ENCODE results near the gene ARID5B. TPM values are rescaled to one million over a fixed set of nuclear protein-coding genes. Genes with fewer than 3 reads are reported as not detected.

The ARID5B gene
- polyA plus RNA-seq, 3 donors, result 1.00 to 2.5 (median 1.5) TPM

DNA sequence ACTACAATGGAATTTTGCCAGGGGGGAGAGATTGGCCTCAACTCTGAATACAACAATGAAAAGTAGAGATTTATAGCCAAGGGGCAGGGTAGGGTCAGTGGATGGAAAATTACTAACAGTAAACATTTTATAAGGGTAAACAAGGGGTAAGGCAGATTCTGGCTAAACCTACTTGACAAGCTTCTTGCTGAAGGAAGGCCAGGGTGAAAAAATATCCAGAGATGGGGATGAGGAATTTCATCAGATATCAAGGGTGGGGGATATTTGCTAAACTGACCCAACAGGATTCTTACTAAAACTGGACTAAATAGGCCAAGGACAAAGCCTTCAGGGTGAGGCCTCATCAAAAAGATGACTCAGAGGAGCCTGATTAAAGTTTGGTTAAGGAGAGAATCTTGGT lies 210.8 kb downstream of the ARID5B start:
- Mint-ChIP-seq H3K4me1 (peaks cover 34% of the 10 kb centered on the region), H3K27me3 (ENCODE audit: low read depth in 3 of 3) (peaks cover 0 to 6% (median 0%) of the 10 kb centered on the region in 3 donors), H3K27ac (no peak overlapping the region), H3K4me3 (no peak overlapping the region), H3K9me3 (peaks cover 0 to 2% (median 0%) of the 10 kb centered on the region in 7 donors), H3K36me3 (no peaks in the 10 kb centered on the region)
- no peaks in the 10 kb centered on the region for H4K20me1 ChIP-seq (ENCODE audit: insufficient read depth, low read length)
- no peaks in the 10 kb centered on the region for H3K9me3 ChIP-seq (replicated peaks in 1 of 2; ENCODE audit: control insufficient read depth in 1 of 2, insufficient read depth in 1 of 2, low read length in 2 of 2)
- no peak overlapping the region for H3K4me2 ChIP-seq (replicated peaks; ENCODE audit: extremely low read depth, low read length, poor library complexity, severe bottlenecking)
- intact Hi-C loops (cut with micrococcal nuclease), result no loop called here
- H2AFZ ChIP-seq (ENCODE audit: insufficient read depth, low read depth, low read length, poor library complexity, severe bottlenecking), result no peak overlapping the region
- TF ChIP-seq CTCF (IDR thresholded peaks at IDR 0.05), result no peak
- H3K27ac ChIP-seq (ENCODE audit: low read depth in 1 of 2, low read length in 2 of 2), result no peak overlapping the region
- H3K9ac ChIP-seq (ENCODE audit: insufficient read depth, low read length, poor library complexity, severe bottlenecking), result no peak overlapping the region
- H3K4me1 ChIP-seq (ENCODE audit: control insufficient read depth in 1 of 2, insufficient read depth in 2 of 2, low read length in 2 of 2), result peaks cover 35 to 41% of the 10 kb centered on the region in 2 donors
- no peak overlapping the region for H3K4me3 ChIP-seq (replicated peaks in 1 of 3; ENCODE audit: low read depth in 2 of 3, low read length in 3 of 3)
- DNase-seq, result no peak
- no peaks in the 10 kb centered on the region for H3K27me3 ChIP-seq (ENCODE audit: control insufficient read depth in 2 of 2, insufficient read depth in 2 of 2, low read length in 2 of 2)
- no peaks in the 10 kb centered on the region for H3K79me2 ChIP-seq (ENCODE audit: insufficient read depth, low read length)
- H3K36me3 ChIP-seq (replicated peaks in 1 of 2; ENCODE audit: control insufficient read depth in 1 of 2, insufficient read depth in 2 of 2, low read length in 2 of 2), result no peaks in the 10 kb centered on the region

DNA sequence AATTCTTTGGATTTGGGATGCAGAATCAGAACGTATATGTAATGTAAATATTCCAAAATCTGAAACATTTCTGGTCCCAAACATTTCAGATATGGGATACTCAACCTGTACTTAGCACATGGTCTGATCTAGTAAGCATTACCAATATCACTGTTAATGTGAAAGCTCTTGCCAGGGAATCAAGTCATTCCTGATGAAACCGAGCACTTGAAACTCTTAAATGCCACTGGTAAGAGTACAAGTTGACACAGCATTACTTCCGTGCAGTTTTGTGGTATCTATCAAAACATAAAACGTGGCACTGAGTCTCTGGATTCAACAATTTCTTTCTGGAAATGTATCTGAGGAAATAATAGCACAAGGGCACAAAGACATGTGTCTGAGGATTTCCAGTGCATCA lies 211.5 kb downstream of the ARID5B start:
- no peaks in the 10 kb centered on the region for H3K9me3 ChIP-seq (replicated peaks in 1 of 2; ENCODE audit: control insufficient read depth in 1 of 2, insufficient read depth in 1 of 2, low read length in 2 of 2)
- TF ChIP-seq CTCF (IDR thresholded peaks at IDR 0.05), result no peak
- no peaks in the 10 kb centered on the region for H4K20me1 ChIP-seq (ENCODE audit: insufficient read depth, low read length)
- H3K4me1 Mint-ChIP-seq, result peaks cover 34% of the 10 kb centered on the region
- no peak overlapping the region for H3K4me3 ChIP-seq (replicated peaks in 1 of 3; ENCODE audit: low read depth in 2 of 3, low read length in 3 of 3)
- peaks cover 33 to 40% of the 10 kb centered on the region in 2 donors for H3K4me1 ChIP-seq (ENCODE audit: control insufficient read depth in 1 of 2, insufficient read depth in 2 of 2, low read length in 2 of 2)
- intact Hi-C loops (cut with micrococcal nuclease), result no loop called here
- no peak overlapping the region for H3K4me2 ChIP-seq (replicated peaks; ENCODE audit: extremely low read depth, low read length, poor library complexity, severe bottlenecking)
- WGBS (ENCODE audit: insufficient coverage), result no CpG with 5 or more reads among the region's 4 CpGs
- H3K4me3 Mint-ChIP-seq, result no peak overlapping the region
- H3K9me3 Mint-ChIP-seq, result peaks cover 0 to 2% (median 0%) of the 10 kb centered on the region in 7 donors
- no peak overlapping the region for H3K9ac ChIP-seq (ENCODE audit: insufficient read depth, low read length, poor library complexity, severe bottlenecking)
- H3K27me3 Mint-ChIP-seq (ENCODE audit: low read depth in 3 of 3), result peaks cover 0 to 6% (median 0%) of the 10 kb centered on the region in 3 donors
- no peaks in the 10 kb centered on the region for H3K36me3 ChIP-seq (replicated peaks in 1 of 2; ENCODE audit: control insufficient read depth in 1 of 2, insufficient read depth in 2 of 2, low read length in 2 of 2)
- no peak overlapping the region for H2AFZ ChIP-seq (ENCODE audit: insufficient read depth, low read depth, low read length, poor library complexity, severe bottlenecking)
- no peak overlapping the region for H3K27ac Mint-ChIP-seq
- H3K27me3 ChIP-seq (ENCODE audit: control insufficient read depth in 2 of 2, insufficient read depth in 2 of 2, low read length in 2 of 2), result no peaks in the 10 kb centered on the region
- no peak overlapping the region for H3K27ac ChIP-seq (ENCODE audit: low read depth in 1 of 2, low read length in 2 of 2)
- H3K79me2 ChIP-seq (ENCODE audit: insufficient read depth, low read length), result no peaks in the 10 kb centered on the region
- DNase-seq, result no peak
- H3K36me3 Mint-ChIP-seq, result no peaks in the 10 kb centered on the region
